Suprapubic skin (tissue), 4 donors: Measurements from ENCODE around the gene PPRC1.
A peak's percentile ranks its signal among the peaks of the same experiment; 100 is the strongest.

Experiments used
- CTCF ChIP-seq, 2 donors: fragments of 200-600 bp in 1 of 2; fragments of 450-650 bp in 1 of 2; sonication (generic) in 1 of 2; IDR thresholded peaks; one replicate each; pipeline ENCODE4 v1.5.1; 2016 to 2019; ENCODE audit warnings: antibody characterized with exemption in 2 of 2, mild to moderate bottlenecking in 1 of 2, moderate library complexity in 1 of 2
- EP300 ChIP-seq: sonication (generic); formaldehyde crosslinking; IDR thresholded peaks from one replicate; pipeline ENCODE4 v1.6.1; 2017; ENCODE audit warnings: antibody characterized with exemption
- POLR2A ChIP-seq, 2 donors: fragments of 450-650 bp; IDR thresholded peaks; one replicate each; pipeline ENCODE4 v1.6.1; 2017; ENCODE audit warnings: antibody characterized with exemption in 2 of 2, mild to moderate bottlenecking in 2 of 2, moderate library complexity in 2 of 2
- POLR2AphosphoS5 ChIP-seq, 3 donors: sonication (generic); formaldehyde crosslinking; IDR thresholded peaks; one replicate each; pipeline ENCODE4 v1.6.1; 2017; ENCODE audit warnings: antibody characterized with exemption in 3 of 3

DNA sequence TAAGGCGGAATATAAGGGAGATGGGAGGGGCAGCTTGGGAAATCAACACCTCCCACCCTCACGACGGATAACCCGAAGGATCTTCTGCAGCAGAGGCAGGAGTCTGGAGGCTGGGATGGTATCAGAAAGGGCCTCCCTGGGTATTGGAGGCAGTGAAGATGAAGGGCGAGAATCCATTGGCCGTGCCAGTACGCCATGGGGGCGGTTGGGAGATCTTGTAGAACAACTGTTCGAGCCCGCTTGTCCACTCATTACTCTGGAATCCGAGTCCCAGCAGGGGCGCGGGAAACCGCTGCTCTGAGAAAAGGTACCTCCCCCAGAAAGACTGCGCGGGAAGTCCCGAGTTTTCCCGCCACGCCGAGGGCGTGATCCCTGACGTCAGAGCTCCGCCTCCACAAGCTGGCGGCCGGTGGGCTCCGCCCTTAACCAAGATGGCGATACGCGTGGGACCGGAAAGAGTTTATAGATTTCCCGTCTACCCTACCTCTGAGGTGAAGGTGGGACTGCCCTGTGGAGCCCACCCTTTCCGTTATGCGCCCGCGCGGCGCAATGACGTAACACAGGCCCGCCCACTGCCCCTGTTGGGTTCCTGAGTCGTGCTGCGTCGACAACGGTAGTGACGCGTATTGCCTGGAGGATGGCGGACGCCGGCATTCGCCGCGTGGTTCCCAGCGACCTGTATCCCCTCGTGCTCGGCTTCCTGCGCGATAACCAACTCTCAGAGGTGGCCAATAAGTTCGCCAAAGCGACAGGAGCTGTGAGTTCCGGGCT, 19.1 kb downstream of the PPRC1 start, which contains the start of gene NOLC1:
- no peak for TF ChIP-seq CTCF (IDR thresholded peaks at IDR 0.05)
- TF ChIP-seq POLR2AphosphoS5 (IDR thresholded peaks at IDR 0.05): peak; percentile 72 to 96 (median 86)
- TF ChIP-seq POLR2A (IDR thresholded peaks at IDR 0.05): peak in 1 of 2 donors; percentile 83
- TF ChIP-seq EP300: peak; percentile 83
